ENCODE results near the gene MYH14. TPM values are rescaled to one million over a fixed set of nuclear protein-coding genes. Genes with fewer than 3 reads are reported as not detected.

Gene MYH14
- polyA plus RNA-seq, 4 donors: 202 to 392 (median 242) TPM

DNA sequence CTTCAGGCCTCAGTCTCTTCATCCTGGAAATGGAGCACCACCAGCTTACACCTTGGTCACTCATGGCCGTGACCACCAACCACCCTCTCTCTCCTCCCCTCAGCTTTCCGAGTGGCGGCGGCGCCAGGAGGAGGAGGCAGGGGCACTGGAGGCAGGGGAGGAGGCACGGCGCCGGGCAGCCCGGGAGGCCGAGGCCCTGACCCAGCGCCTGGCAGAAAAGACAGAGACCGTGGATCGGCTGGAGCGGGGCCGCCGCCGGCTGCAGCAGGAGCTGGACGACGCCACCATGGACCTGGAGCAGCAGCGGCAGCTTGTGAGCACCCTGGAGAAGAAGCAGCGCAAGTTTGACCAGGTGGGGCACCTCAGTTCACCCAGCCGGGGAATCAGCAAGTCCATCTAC, 78.1 kb downstream of the MYH14 start:
- FAIRE-seq (no peak), DNase-seq (no peak)
- H3K27me3 ChIP-seq (ENCODE audit: control insufficient read depth in 3 of 3, insufficient read depth in 3 of 3, low read length in 3 of 3): no peaks in the 10 kb centered on the region
- 94 to 96% (median 95%) methylated on average over 20 to 22 of the region's 22 CpGs for WGBS, 3 donors
- H3K36me3 ChIP-seq (ENCODE audit: control insufficient read depth in 3 of 3, insufficient read depth in 2 of 3, low read depth in 1 of 3, low read length in 3 of 3): peaks cover 0 to 72% (median 20%) of the 10 kb centered on the region in 3 donors
- H3K4me1 ChIP-seq (ENCODE audit: control insufficient read depth in 3 of 3, insufficient read depth in 2 of 3, low read depth in 1 of 3, low read length in 2 of 3): no peaks in the 10 kb centered on the region
- no peak overlapping the region for H3K27ac ChIP-seq (ENCODE audit: low read depth in 1 of 3, low read length in 2 of 3)
- H3K4me3 ChIP-seq (ENCODE audit: low read depth in 1 of 3, low read length in 3 of 3): no peak overlapping the region
- H3K9me3 ChIP-seq (ENCODE audit: control insufficient read depth in 2 of 2, insufficient read depth in 1 of 2, low read depth in 1 of 2, low read length in 1 of 2): peaks cover 0 to 5% of the 10 kb centered on the region in 2 donors

DNA sequence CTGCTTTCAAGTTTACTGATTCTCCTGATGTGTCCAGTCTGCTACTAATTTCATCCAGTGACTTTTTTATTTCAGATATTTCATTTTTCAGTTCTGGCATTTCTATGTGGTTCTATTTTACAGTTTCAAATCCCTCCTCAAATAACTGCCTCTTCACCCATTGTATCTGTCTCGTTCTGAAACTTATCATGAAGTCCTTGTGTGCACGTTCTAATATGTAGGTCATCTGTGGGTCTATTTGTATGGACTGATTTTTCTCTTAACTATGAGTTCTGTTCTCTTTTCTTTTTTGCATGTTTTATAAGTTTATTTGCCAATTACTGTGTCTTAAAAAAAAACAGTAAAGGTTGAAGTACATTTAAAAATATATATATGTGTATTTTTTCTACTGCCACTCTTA, 82.4 kb downstream of the MYH14 start:
- WGBS, 3 donors: 84 to 93% (median 85%) methylated on average over 2 of the region's 2 CpGs

DNA sequence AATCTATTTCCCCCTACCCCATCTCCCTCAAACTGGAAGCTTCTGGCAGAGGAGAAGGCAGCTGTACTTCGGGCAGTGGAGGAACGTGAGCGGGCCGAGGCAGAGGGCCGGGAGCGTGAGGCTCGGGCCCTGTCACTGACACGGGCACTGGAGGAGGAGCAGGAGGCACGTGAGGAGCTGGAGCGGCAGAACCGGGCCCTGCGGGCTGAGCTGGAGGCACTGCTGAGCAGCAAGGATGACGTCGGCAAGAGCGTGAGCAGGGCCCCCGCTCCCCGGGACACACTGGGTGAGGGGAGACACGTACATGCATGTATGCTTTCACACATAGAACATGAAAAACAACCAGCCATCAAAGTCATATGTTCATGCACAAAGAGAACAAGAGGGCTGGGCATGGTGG, 83.0 kb downstream of the MYH14 start:
- WGBS, 3 donors: 90 to 94% (median 94%) methylated on average over 18 of the region's 18 CpGs
- Histone ChIP-seq H3K4me1 (ENCODE audit: control insufficient read depth in 3 of 3, insufficient read depth in 2 of 3, low read depth in 1 of 3, low read length in 2 of 3) (no peaks in the 10 kb centered on the region), H3K27ac (ENCODE audit: low read depth in 1 of 3, low read length in 2 of 3) (no peak overlapping the region), H3K36me3 (ENCODE audit: control insufficient read depth in 3 of 3, insufficient read depth in 2 of 3, low read depth in 1 of 3, low read length in 3 of 3) (peaks cover 3 to 73% (median 34%) of the 10 kb centered on the region in 3 donors), H3K27me3 (ENCODE audit: control insufficient read depth in 3 of 3, insufficient read depth in 3 of 3, low read length in 3 of 3) (no peaks in the 10 kb centered on the region), H3K4me3 (ENCODE audit: low read depth in 1 of 3, low read length in 3 of 3) (no peak overlapping the region), H3K9me3 (ENCODE audit: control insufficient read depth in 2 of 2, insufficient read depth in 1 of 2, low read depth in 1 of 2, low read length in 1 of 2) (peaks cover 0 to 5% of the 10 kb centered on the region in 2 donors)
- FAIRE-seq (no peak), DNase-seq (no peak)

More for the DNA sequence above, 82.4 kb downstream of the MYH14 start:
- H3K27me3 ChIP-seq (ENCODE audit: control insufficient read depth in 3 of 3, insufficient read depth in 3 of 3, low read length in 3 of 3): no peaks in the 10 kb centered on the region
- H3K36me3 ChIP-seq (ENCODE audit: control insufficient read depth in 3 of 3, insufficient read depth in 2 of 3, low read depth in 1 of 3, low read length in 3 of 3): peaks cover 3 to 72% (median 36%) of the 10 kb centered on the region in 3 donors
- DNase-seq: no peak
- H3K4me1 ChIP-seq (ENCODE audit: control insufficient read depth in 3 of 3, insufficient read depth in 2 of 3, low read depth in 1 of 3, low read length in 2 of 3): no peaks in the 10 kb centered on the region
- no peak for FAIRE-seq
- no peak overlapping the region for H3K4me3 ChIP-seq (ENCODE audit: low read depth in 1 of 3, low read length in 3 of 3)
- peaks cover 0 to 5% of the 10 kb centered on the region in 2 donors for H3K9me3 ChIP-seq (ENCODE audit: control insufficient read depth in 2 of 2, insufficient read depth in 1 of 2, low read depth in 1 of 2, low read length in 1 of 2)
- H3K27ac ChIP-seq (ENCODE audit: low read depth in 1 of 3, low read length in 2 of 3): no peak overlapping the region

DNA sequence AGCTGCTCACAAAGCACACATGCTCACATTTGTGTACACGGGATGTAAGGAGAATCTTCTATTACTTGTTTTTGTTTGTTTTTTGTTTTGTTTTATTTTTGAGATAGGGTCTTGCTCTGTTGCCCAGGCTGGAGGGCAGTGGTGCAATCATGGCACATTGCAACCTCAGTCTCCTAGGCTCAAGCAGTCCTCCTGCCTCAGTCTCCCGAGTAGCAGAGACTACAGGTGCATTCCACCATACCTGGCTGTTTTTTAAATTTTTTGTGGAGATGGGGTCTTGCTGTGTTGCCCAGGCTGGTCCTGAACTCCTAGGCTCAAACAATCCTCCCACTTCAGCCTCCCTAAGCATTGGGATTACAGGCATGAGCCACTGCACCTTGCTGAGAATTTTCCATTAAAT, 83.9 kb downstream of the MYH14 start:
- H3K36me3 ChIP-seq (ENCODE audit: control insufficient read depth in 3 of 3, insufficient read depth in 2 of 3, low read depth in 1 of 3, low read length in 3 of 3): peaks cover 7 to 74% (median 34%) of the 10 kb centered on the region in 3 donors

DNA sequence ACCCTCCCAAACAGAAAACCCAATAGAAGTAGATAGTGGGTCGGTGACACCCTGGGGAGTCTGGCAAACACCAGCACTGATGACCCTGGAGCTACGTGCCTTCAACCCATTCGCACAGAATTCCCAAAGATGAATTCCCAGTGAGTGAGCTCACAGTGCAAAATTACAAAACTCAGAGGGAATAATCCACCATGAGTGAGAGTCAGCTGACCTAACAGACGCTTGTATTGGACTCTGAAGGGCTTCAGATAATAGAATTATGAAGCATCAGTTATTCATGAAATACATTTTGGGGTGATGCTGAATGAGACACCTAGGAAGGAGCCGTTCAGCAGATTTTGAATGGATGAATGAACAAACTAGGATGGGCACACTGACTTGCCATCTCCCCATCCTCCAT, 85.5 kb downstream of the MYH14 start:
- Histone ChIP-seq H3K36me3 (ENCODE audit: control insufficient read depth in 3 of 3, insufficient read depth in 2 of 3, low read depth in 1 of 3, low read length in 3 of 3) (peaks cover 14 to 84% (median 40%) of the 10 kb centered on the region in 3 donors), H3K27ac (ENCODE audit: low read depth in 1 of 3, low read length in 2 of 3) (no peak overlapping the region), H3K4me3 (ENCODE audit: low read depth in 1 of 3, low read length in 3 of 3) (no peak overlapping the region), H3K4me1 (ENCODE audit: control insufficient read depth in 3 of 3, insufficient read depth in 2 of 3, low read depth in 1 of 3, low read length in 2 of 3) (no peaks in the 10 kb centered on the region), H3K27me3 (ENCODE audit: control insufficient read depth in 3 of 3, insufficient read depth in 3 of 3, low read length in 3 of 3) (no peaks in the 10 kb centered on the region), H3K9me3 (ENCODE audit: control insufficient read depth in 2 of 2, insufficient read depth in 1 of 2, low read depth in 1 of 2, low read length in 1 of 2) (peaks cover 0 to 5% of the 10 kb centered on the region in 2 donors)
- WGBS, 3 donors: 80 to 90% (median 86%) methylated on average over 5 of the region's 5 CpGs
- FAIRE-seq: no peak
- DNase-seq: no peak

More for the DNA sequence above, 83.9 kb downstream of the MYH14 start:
- no peaks in the 10 kb centered on the region for H3K4me1 ChIP-seq (ENCODE audit: control insufficient read depth in 3 of 3, insufficient read depth in 2 of 3, low read depth in 1 of 3, low read length in 2 of 3)
- FAIRE-seq: no peak
- DNase-seq: no peak
- H3K4me3 ChIP-seq (ENCODE audit: low read depth in 1 of 3, low read length in 3 of 3): no peak overlapping the region
- H3K27ac ChIP-seq (ENCODE audit: low read depth in 1 of 3, low read length in 2 of 3): no peak overlapping the region
- peaks cover 0 to 5% of the 10 kb centered on the region in 2 donors for H3K9me3 ChIP-seq (ENCODE audit: control insufficient read depth in 2 of 2, insufficient read depth in 1 of 2, low read depth in 1 of 2, low read length in 1 of 2)
- 86 to 100% (median 89%) methylated on average over 2 of the region's 2 CpGs for WGBS, 3 donors
- H3K27me3 ChIP-seq (ENCODE audit: control insufficient read depth in 3 of 3, insufficient read depth in 3 of 3, low read length in 3 of 3): no peaks in the 10 kb centered on the region

DNA sequence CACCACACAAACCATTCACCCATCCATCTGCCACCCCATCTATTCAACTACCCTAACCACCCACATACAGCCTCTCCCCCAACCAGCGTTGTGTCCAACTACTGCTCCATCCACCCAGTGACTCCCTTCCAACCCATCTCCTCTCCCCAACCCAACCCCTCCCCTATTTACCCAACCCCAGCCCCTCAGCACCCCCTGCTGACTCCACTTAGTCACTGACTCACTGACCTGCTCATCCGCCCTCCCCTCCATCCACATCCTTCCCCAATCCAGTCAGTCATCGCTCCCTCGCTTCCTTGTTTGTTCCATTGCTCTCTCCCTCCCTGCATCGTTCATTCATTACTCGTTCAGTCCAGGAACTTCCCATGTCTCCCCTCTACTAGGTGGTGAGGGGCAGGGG, 86.6 kb downstream of the MYH14 start:
- DNase-seq (no peak), FAIRE-seq (no peak)
- Histone ChIP-seq H3K27ac (ENCODE audit: low read depth in 1 of 3, low read length in 2 of 3) (no peak overlapping the region), H3K9me3 (ENCODE audit: control insufficient read depth in 2 of 2, insufficient read depth in 1 of 2, low read depth in 1 of 2, low read length in 1 of 2) (peaks cover 0 to 3% of the 10 kb centered on the region in 2 donors), H3K36me3 (ENCODE audit: control insufficient read depth in 3 of 3, insufficient read depth in 2 of 3, low read depth in 1 of 3, low read length in 3 of 3) (peaks cover 14 to 82% (median 42%) of the 10 kb centered on the region in 3 donors), H3K4me3 (ENCODE audit: low read depth in 1 of 3, low read length in 3 of 3) (no peak overlapping the region), H3K4me1 (ENCODE audit: control insufficient read depth in 3 of 3, insufficient read depth in 2 of 3, low read depth in 1 of 3, low read length in 2 of 3) (no peaks in the 10 kb centered on the region), H3K27me3 (ENCODE audit: control insufficient read depth in 3 of 3, insufficient read depth in 3 of 3, low read length in 3 of 3) (no peaks in the 10 kb centered on the region)
- 76 to 91% (median 80%) methylated on average over 6 of the region's 6 CpGs for WGBS, 3 donors

DNA sequence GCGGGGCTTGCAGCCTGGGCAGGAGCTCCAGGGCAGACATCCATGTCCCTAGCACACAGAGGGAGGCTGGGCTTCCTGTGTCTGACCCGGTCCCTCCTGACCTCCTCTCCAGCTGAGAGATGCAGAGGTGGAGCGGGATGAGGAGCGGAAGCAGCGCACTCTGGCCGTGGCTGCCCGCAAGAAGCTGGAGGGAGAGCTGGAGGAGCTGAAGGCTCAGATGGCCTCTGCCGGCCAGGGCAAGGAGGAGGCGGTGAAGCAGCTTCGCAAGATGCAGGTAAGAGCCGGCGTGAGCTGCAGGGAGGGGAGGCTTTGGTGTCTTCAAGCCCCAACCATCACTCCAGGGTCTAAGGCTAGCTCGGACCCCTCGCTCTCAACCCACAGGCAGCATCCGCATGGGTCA, 87.4 kb downstream of the MYH14 start:
- Histone ChIP-seq H3K4me1 (ENCODE audit: control insufficient read depth in 3 of 3, insufficient read depth in 2 of 3, low read depth in 1 of 3, low read length in 2 of 3) (no peaks in the 10 kb centered on the region), H3K9me3 (ENCODE audit: control insufficient read depth in 2 of 2, insufficient read depth in 1 of 2, low read depth in 1 of 2, low read length in 1 of 2) (peaks cover 0 to 3% of the 10 kb centered on the region in 2 donors), H3K27ac (ENCODE audit: low read depth in 1 of 3, low read length in 2 of 3) (no peak overlapping the region), H3K36me3 (ENCODE audit: control insufficient read depth in 3 of 3, insufficient read depth in 2 of 3, low read depth in 1 of 3, low read length in 3 of 3) (peaks cover 14 to 87% (median 42%) of the 10 kb centered on the region in 3 donors), H3K4me3 (ENCODE audit: low read depth in 1 of 3, low read length in 3 of 3) (no peak overlapping the region), H3K27me3 (ENCODE audit: control insufficient read depth in 3 of 3, insufficient read depth in 3 of 3, low read length in 3 of 3) (no peaks in the 10 kb centered on the region)
- DNase-seq (no peak), FAIRE-seq (no peak)
- 69 to 93% (median 92%) methylated on average over 14 to 15 of the region's 15 CpGs for WGBS, 3 donors

DNA sequence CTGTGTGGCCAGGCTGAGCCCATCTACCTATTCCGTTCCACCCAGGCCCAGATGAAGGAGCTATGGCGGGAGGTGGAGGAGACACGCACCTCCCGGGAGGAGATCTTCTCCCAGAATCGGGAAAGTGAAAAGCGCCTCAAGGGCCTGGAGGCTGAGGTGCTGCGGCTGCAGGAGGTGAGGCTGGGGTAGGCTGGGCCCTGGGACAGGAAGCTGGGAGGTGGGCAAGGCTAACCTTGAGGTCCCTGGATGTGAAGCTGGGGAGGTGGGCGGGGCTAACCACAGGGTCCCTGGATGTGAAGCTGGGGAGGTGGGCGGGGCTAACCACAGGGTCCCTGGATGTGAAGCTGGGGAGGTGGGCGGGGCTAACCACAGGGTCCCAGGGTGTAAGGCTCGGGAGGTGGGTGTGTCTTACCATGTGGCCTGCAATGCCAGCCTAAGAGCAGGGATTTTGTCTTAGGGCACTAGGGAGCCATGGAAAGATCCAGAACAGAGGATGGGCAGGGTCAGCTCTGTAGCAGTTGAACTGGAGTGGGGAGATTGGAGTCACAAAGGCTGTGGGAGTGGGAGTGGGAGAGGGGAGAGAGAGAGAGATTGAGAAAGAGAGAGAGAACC, 88.9 kb downstream of the MYH14 start:
- no peaks in the 10 kb centered on the region for H3K4me1 ChIP-seq (ENCODE audit: control insufficient read depth in 3 of 3, insufficient read depth in 2 of 3, low read depth in 1 of 3, low read length in 2 of 3)
- H3K9me3 ChIP-seq (ENCODE audit: control insufficient read depth in 2 of 2, insufficient read depth in 1 of 2, low read depth in 1 of 2, low read length in 1 of 2): no peaks in the 10 kb centered on the region
- 77 to 88% (median 88%) methylated on average over 11 of the region's 11 CpGs for WGBS, 3 donors
- H3K27me3 ChIP-seq (ENCODE audit: control insufficient read depth in 3 of 3, insufficient read depth in 3 of 3, low read length in 3 of 3): no peaks in the 10 kb centered on the region
- H3K36me3 ChIP-seq (ENCODE audit: control insufficient read depth in 3 of 3, insufficient read depth in 2 of 3, low read depth in 1 of 3, low read length in 3 of 3): peaks cover 14 to 88% (median 36%) of the 10 kb centered on the region in 3 donors
- no peak overlapping the region for H3K4me3 ChIP-seq (ENCODE audit: low read depth in 1 of 3, low read length in 3 of 3)
- no peak overlapping the region for H3K27ac ChIP-seq (ENCODE audit: low read depth in 1 of 3, low read length in 2 of 3)
- FAIRE-seq (no peak), DNase-seq (no peak)
